GM18519 (cell line): ENCODE results near the gene IRX3.

Experiments used
- ATAC-seq: cut with Tn5 transposase; IDR thresholded peaks from one replicate; pipeline ENCODE4 v1.9.1; 2021; ENCODE audit warnings: mild to moderate bottlenecking, moderate library complexity; ENCODE audit not compliant: unreplicated experiment, low FRiP score

The IRX3 gene

GRCh38 chr16:54291656-54292487, 5.3 kb upstream of the IRX3 start:
- ATAC-seq: no peak

- no peak for ATAC-seq
Observed at GRCh38 chr16:54290833-54291655, 4.5 kb upstream of the IRX3 start.

- ATAC-seq: no peak
Observed at GRCh38 chr16:54289945-54290832, 3.6 kb upstream of the IRX3 start.

GRCh38 chr16:54289242-54289944, 2.8 kb upstream of the IRX3 start:
- no peak for ATAC-seq

GRCh38 chr16:54288835-54289241, 2.3 kb upstream of the IRX3 start:
- no peak for ATAC-seq

- ATAC-seq: no peak
Observed at GRCh38 chr16:54288030-54288834, 1.6 kb upstream of the IRX3 start.

GRCh38 chr16:54287131-54288029, 793 bp upstream of the IRX3 start:
- no peak for ATAC-seq

- ATAC-seq: no peak
Observed at GRCh38 chr16:54286090-54286365, 559 bp downstream of the IRX3 start.

- ATAC-seq: no peak
Observed at GRCh38 chr16:54285414-54286089, 1.0 kb downstream of the IRX3 start.

GRCh38 chr16:54284931-54285413, 1.6 kb downstream of the IRX3 start:
- no peak for ATAC-seq

- ATAC-seq: no peak
Observed at GRCh38 chr16:54284319-54284930, 2.2 kb downstream of the IRX3 start.

GRCh38 chr16:54283725-54284318, 2.8 kb downstream of the IRX3 start:
- ATAC-seq: no peak

GRCh38 chr16:54282928-54283724, 3.5 kb downstream of the IRX3 start:
- ATAC-seq: no peak

- ATAC-seq: no peak
Observed at GRCh38 chr16:54282202-54282927, 4.2 kb downstream of the IRX3 start.

GRCh38 chr16:54281535-54282201, 4.9 kb downstream of the IRX3 start:
- no peak for ATAC-seq
